GM06990 (cell line): ENCODE measurements around the gene AFF4.

Source experiments
- DNase-seq: peaks from one replicate; pipeline ENCODE4 v3.0.0-alpha.2; 2011; ENCODE audit not compliant: insufficient read length; ENCODE audit errors: extremely low read depth
- H3K27me3 ChIP-seq: replicated peaks from 2 replicates; pipeline ENCODE4 v1.6.0; 2011; ENCODE audit warnings: low read length; ENCODE audit not compliant: control insufficient read depth, insufficient read depth
- H3K36me3 ChIP-seq: 2 replicates; pipeline ENCODE4 v1.5.1; 2011; ENCODE audit warnings: low read length; ENCODE audit not compliant: control insufficient read depth, insufficient read depth
- H3K4me3 ChIP-seq: replicated peaks from 2 replicates; pipeline ENCODE4 v1.5.1; 2011; ENCODE audit warnings: low read depth, mild to moderate bottlenecking, control low read depth, low read length
- TF ChIP-seq, protein P1 (sequence below): IDR thresholded peaks from 2 replicates; pipeline ENCODE4 v1.5.1; 2011; ENCODE audit warnings: low read length, control low read depth, mild to moderate bottlenecking, inconsistent platforms; ENCODE audit not compliant: insufficient read depth, poor library complexity, severe bottlenecking

AFF4 gene

DNA sequence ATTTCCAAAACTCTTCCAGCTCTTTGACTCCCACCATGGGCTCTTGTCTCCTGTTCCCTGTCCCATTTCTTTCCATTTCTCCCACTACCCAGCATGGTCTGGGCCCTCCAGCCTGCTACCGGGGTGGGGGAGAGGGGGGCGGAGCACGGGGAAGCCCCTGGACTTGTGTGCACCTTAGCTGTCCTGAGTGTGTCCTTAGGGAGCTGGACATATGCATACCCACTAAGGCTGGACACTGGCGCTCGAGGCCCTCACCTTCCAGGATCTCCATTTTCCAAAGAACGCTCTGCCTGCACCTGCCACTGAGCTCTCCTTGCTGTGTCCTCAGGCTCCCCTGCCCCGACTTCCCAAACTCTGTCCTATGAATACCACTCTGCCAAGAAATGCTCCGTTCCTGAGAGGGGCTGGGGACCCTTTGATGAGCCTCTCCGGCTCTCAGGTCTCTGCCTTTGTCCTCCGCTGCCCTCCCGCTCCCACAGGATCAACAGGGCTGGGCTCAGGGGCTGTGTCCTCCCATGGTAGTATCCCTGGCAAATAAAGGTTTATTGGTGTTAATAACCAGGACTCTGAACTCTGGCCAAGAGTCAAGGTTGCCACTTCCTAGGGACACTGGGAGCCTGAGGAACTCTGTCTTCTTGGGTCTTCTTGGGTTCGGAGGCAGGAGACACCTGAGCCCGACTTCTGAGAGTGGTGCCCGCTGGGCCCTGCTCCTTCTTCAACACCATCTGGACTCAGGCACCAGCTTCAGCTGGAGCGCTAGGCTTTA, 132.2 kb downstream of the AFF4 start:
- Histone ChIP-seq H3K4me3 (peak overlapping the region; percentile 68), H3K27me3 (no peaks in the 10 kb centered on the region; the same call in 1 of the 2 replicates), H3K36me3 (no peaks in the 10 kb centered on the region)
- TF ChIP-seq, protein P1, sequence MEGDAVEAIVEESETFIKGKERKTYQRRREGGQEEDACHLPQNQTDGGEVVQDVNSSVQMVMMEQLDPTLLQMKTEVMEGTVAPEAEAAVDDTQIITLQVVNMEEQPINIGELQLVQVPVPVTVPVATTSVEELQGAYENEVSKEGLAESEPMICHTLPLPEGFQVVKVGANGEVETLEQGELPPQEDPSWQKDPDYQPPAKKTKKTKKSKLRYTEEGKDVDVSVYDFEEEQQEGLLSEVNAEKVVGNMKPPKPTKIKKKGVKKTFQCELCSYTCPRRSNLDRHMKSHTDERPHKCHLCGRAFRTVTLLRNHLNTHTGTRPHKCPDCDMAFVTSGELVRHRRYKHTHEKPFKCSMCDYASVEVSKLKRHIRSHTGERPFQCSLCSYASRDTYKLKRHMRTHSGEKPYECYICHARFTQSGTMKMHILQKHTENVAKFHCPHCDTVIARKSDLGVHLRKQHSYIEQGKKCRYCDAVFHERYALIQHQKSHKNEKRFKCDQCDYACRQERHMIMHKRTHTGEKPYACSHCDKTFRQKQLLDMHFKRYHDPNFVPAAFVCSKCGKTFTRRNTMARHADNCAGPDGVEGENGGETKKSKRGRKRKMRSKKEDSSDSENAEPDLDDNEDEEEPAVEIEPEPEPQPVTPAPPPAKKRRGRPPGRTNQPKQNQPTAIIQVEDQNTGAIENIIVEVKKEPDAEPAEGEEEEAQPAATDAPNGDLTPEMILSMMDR = no peak
- no peak for DNase-seq

DNA sequence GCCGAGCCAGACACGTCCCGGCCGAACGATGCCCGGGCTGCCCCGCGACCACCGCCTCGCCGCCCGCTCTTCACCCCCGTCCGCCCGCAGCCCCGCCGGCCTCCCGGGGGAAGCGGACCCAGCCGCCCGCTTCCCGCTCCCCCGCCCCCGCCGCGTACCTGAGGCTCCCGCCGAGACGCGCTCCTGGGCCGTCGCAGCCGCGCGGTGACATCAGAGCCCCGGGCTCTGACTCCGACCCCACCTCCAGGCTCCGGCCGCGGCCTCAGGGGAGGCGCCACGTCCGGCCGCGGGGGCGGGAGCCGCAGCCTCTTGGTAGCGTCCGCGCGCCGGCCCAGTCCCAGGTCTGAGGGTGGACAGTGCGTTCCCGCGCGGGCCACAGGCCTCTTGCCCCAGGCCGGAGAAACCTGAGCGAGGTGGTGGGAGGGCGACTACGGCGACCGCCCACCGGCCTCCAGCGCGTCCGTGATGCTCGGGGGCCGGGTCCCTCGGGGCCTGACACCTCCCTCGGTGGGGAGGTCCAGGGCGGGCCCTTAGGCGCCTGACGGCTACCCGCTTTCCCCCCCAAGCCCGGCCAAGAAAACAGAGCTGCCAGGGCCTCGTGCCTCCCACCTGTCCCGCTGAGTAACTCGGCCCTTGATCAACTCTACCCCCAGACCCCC, 132.9 kb downstream of the AFF4 start, which contains the start of gene SHROOM1:
Gene SHROOM1, minus strand, starts transcription at position 212 of the 659 bp plus-strand sequence. CDS start 4,507 bp downstream, outside the sequence.
- TF ChIP-seq, protein P1 = no peak

DNA sequence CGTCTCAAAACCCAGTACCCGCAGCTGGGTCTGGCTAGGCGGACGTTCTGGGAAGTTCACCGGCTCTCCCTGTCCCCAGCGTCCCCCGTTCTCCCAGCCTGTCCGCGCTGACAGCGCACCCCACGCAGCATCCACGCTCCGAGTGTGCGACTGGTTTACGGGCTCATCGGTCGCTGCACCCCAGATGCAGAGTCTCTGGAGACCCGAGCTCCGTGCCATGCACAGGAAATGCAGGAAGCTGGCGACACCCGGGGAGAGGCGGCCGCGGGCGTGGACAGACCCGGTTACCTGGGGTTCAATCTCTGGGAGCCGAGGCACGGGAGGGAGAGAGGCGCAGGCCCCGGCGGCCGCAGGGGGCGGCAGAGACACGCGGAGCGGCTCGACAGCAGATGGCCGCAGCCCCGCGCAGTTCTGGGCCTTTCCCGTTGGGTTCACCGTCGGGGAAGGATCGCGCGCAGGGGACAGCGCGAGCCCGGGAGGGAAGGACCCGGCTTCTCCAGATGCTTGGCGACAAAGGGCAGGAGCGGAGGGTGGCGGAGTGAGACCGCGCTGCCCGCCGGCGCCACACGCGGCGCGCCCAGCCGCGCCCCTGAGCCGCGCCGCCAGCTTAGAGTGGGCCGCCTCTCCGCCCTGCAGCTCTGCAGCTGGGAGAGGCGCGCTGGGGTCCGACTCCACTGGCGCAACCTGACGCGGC, 133.5 kb downstream of the AFF4 start:
- H3K27me3 ChIP-seq = no peaks in the 10 kb centered on the region; the same call in 1 of the 2 replicates
- TF ChIP-seq, protein P1 = peak; percentile 93

More for the DNA sequence above, 132.9 kb downstream of the AFF4 start, which contains the start of gene SHROOM1:
- Histone ChIP-seq H3K4me3 (peak within 1 kb of the TSS; percentile 68), H3K36me3 (no peaks in the 10 kb centered on the region), H3K27me3 (no peaks in the 10 kb centered on the region; the same call in 1 of the 2 replicates)
- peak; percentile 80 for DNase-seq

DNA sequence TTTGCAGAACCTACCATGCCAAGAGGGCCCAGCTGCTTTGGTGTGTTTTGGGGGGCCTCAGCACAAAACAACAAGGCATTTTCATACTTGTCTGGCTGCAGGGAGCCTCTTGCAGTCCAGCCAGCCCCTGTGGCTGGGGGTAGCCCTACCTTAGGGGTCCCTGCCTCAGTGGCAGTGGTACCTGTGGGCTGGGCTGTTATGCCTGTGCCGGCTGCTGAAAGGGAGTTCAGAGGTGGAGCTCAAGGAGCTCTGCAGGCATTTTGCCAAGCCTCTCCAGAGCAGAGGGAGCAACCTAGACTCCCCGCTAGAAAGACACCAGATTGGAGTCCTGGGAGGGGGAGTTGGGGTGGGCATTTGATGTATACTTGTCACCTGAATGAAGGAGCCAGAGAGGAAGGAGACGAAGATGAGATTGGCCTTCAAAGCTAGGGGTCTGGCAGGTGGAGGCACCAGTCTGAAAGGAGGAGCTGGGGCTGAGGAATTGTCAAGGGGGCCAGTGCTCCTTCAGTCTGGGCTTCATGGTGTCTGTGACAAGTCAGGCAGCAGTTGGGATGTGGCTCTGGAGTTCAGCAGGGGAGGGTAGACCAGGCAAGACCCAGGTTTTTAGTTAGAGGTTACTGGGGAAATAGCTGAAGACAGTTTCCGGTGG, 134.5 kb downstream of the AFF4 start:
- TF ChIP-seq, protein P1 = no peak
- DNase-seq = no peak
- H3K27me3 ChIP-seq = no peaks in the 10 kb centered on the region; the same call in 1 of the 2 replicates
- H3K4me3 ChIP-seq = no peak overlapping the region
- no peaks in the 10 kb centered on the region for H3K36me3 ChIP-seq

More for the DNA sequence above, 133.5 kb downstream of the AFF4 start:
- H3K4me3 ChIP-seq = peak overlapping the region; percentile 68
- peak; percentile 85 for DNase-seq
- no peaks in the 10 kb centered on the region for H3K36me3 ChIP-seq

DNA sequence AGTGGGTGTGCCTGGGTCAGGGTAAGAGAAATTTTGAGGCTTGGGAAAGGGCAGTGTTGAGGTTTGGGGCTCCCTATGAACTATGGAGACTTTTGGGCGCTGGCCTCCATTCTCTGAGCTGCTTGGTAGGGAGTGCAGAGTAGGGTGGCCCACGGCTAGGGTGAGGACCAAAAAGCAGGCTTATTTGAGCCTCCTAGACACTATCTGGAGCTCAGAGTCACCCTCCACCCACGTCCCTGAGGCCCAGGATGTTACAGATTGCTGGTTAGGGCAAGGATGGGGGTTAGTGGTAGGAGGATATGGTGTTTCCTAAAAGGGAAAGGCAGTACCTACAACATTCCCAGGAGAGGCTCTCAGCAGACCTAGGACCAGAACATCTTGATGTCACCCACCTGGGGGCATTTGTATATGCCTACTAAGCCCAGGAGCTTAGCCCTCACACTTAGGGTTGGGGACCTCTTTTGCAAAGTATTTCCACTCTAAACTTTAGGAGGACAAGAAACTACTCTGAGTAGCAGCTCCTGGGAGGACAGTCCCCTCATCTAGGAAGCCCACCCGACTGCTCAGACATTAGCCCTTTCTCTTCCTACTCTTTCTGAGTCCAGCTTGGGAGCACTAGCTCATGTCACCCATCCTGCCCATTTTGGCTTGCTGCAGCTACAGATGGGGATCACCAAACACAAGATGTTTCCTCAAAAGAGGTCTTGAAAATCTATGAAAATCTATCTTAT, 135.3 kb downstream of the AFF4 start:
- DNase-seq = no peak
- H3K4me3 ChIP-seq = no peak overlapping the region
- no peaks in the 10 kb centered on the region; the same call in 1 of the 2 replicates for H3K27me3 ChIP-seq
- TF ChIP-seq, protein P1 = no peak
- no peaks in the 10 kb centered on the region for H3K36me3 ChIP-seq
